Measurements from ENCODE around the gene KIFBP. TPM values are rescaled to one million over a fixed set of nuclear protein-coding genes. Genes with fewer than 3 reads are reported as not detected.

Gene KIFBP
- total and polyA plus RNA-seq, 2 of the 13 experiments (the other 11 are each of a cell fraction or from before 2014, with no cell fraction given) = 13.0 to 21.9 TPM

DNA sequence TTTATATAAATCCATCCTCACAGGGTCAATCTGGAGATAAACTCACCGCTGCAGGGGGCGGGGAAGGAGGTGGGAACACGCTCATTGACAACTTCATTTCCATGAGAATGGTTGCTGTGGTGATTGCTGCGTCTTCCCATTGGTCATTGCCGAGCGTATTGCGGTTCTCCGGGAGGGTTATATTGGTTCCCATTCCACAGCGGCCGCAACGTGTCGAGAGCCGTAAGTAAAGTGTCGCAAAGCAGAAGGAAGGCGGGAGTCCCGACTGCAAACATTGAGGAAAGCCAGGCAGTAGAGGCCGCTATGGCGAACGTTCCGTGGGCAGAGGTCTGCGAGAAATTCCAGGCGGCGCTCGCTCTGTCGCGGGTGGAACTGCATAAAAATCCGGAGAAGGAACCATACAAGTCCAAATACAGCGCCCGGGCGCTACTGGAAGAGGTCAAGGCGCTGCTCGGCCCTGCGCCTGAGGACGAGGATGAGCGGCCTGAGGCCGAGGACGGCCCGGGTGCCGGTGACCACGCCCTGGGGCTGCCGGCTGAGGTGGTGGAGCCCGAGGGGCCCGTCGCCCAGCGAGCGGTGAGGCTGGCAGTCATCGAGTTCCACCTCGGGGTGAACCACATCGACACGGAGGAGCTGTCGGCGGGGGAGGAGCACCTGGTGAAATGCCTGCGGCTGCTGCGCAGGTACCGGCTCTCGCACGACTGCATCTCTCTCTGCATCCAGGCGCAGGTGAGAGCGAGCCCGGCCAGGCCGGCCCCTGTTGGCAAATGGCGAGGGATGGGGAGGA, at the start of gene KIFBP (continued):
- no peak for TF ChIP-seq ZBTB3 (CRISPR knock-in tag; IDR thresholded peaks at IDR 0.05; ENCODE audit: borderline replicate concordance, low read depth)
- peak; percentile 21; the same call in 1 of the 2 replicates for TF ChIP-seq ZFP36L1 (CRISPR knock-in tag; IDR thresholded peaks at IDR 0.05)
- TF ChIP-seq ZNF772 (CRISPR knock-in tag; IDR thresholded peaks at IDR 0.05) = peak; percentile 88
- TF ChIP-seq, protein P1, sequence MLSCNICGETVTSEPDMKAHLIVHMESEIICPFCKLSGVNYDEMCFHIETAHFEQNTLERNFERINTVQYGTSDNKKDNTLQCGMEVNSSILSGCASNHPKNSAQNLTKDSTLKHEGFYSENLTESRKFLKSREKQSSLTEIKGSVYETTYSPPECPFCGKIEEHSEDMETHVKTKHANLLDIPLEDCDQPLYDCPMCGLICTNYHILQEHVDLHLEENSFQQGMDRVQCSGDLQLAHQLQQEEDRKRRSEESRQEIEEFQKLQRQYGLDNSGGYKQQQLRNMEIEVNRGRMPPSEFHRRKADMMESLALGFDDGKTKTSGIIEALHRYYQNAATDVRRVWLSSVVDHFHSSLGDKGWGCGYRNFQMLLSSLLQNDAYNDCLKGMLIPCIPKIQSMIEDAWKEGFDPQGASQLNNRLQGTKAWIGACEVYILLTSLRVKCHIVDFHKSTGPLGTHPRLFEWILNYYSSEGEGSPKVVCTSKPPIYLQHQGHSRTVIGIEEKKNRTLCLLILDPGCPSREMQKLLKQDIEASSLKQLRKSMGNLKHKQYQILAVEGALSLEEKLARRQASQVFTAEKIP (CRISPR knock-in tag; IDR thresholded peaks at IDR 0.05; ENCODE audit: borderline replicate concordance) = no peak
- TF ChIP-seq ZNF543 (CRISPR knock-in tag; IDR thresholded peaks at IDR 0.05) = no peak
- no peak for TF ChIP-seq AKAP8 (CRISPR knock-in tag; IDR thresholded peaks at IDR 0.05)
- TF ChIP-seq ZNF569 (CRISPR knock-in tag; IDR thresholded peaks at IDR 0.05; ENCODE audit: borderline replicate concordance) = no peak
- no peak for TF ChIP-seq ZNF503 (CRISPR knock-in tag; IDR thresholded peaks at IDR 0.05)
- TF ChIP-seq, protein P2, sequence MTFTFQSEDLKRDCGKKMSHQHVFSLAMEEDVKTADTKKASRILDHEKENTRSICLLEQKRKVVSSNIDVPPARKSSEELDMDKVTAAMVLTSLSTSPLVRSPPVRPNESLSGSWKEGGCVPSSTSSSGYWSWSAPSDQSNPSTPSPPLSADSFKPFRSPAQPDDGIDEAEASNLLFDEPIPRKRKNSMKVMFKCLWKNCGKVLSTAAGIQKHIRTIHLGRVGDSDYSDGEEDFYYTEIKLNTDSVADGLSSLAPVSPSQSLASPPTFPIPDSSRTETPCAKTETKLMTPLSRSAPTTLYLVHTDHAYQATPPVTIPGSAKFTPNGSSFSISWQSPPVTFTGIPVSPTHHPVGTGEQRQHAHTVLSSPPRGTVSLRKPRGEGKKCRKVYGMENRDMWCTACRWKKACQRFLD (CRISPR knock-in tag; IDR thresholded peaks at IDR 0.05; ENCODE audit: borderline replicate concordance) = no peak
- no peak for TF ChIP-seq KDM4B (CRISPR knock-in tag; IDR thresholded peaks at IDR 0.05)
- peak; percentile 95 for TF ChIP-seq SAP130 (CRISPR knock-in tag; IDR thresholded peaks at IDR 0.05; ENCODE audit: low read depth)
- peak; percentile 98 for TF ChIP-seq ZNF501 (CRISPR knock-in tag; IDR thresholded peaks at IDR 0.05)
- TF ChIP-seq KLF15 (CRISPR knock-in tag; IDR thresholded peaks at IDR 0.05; ENCODE audit: borderline replicate concordance) = no peak
- TF ChIP-seq NFRKB (IDR thresholded peaks at IDR 0.05) = no peak
- peak; percentile 54 for TF ChIP-seq MED8 (CRISPR knock-in tag; IDR thresholded peaks at IDR 0.05; ENCODE audit: insufficient replicate concordance)
- peak; percentile 64; the same call in 1 of the 2 replicates for TF ChIP-seq ZNF616 (CRISPR knock-in tag; IDR thresholded peaks at IDR 0.05; ENCODE audit: low read depth)
- TF ChIP-seq ZNF260 (CRISPR knock-in tag; IDR thresholded peaks at IDR 0.05; ENCODE audit: borderline replicate concordance, low read depth) = no peak
- no peak; the same call in 1 of the 2 replicates for TF ChIP-seq NR2C2 (CRISPR knock-in tag; IDR thresholded peaks at IDR 0.05; ENCODE audit: borderline replicate concordance)
- no peak for TF ChIP-seq ZNF879 (CRISPR knock-in tag; IDR thresholded peaks at IDR 0.05)
- TF ChIP-seq ZNF800 (CRISPR knock-in tag; IDR thresholded peaks at IDR 0.05) = no peak
- 0 out of 2 replicates have a peak, but pooled peaks have one; percentile 49 for TF ChIP-seq KLF11 (CRISPR knock-in tag; IDR thresholded peaks at IDR 0.05)
- no peak for TF ChIP-seq ZFP62 (CRISPR knock-in tag; IDR thresholded peaks at IDR 0.05)
- no peak for TF ChIP-seq FIP1L1 (IDR thresholded peaks at IDR 0.05; ENCODE audit: borderline replicate concordance, insufficient read depth, low read depth, low read length)
- TF ChIP-seq ZNF468 (CRISPR knock-in tag; IDR thresholded peaks at IDR 0.05) = no peak
